OCI-LY7 (cell line): ENCODE results near the gene PDGFD.

Experiments
- CTCF ChIP-seq: fragments of 200-600 bp; sonication (generic); conservative IDR thresholded peaks from 2 replicates; pipeline ENCODE4 v1.5.1; 2014; ENCODE audit warnings: mild to moderate bottlenecking, antibody characterized with exemption, low read length, moderate library complexity, mixed read lengths
- EZH2phosphoT487 ChIP-seq: fragments of 200-600 bp; sonication (generic); IDR thresholded peaks from 2 replicates; pipeline ENCODE4 v1.6.1; 2018; ENCODE audit warnings: low read depth, borderline replicate concordance, mild to moderate bottlenecking, mixed run types, antibody characterized with exemption, low read length, moderate library complexity, mixed read lengths

DNA sequence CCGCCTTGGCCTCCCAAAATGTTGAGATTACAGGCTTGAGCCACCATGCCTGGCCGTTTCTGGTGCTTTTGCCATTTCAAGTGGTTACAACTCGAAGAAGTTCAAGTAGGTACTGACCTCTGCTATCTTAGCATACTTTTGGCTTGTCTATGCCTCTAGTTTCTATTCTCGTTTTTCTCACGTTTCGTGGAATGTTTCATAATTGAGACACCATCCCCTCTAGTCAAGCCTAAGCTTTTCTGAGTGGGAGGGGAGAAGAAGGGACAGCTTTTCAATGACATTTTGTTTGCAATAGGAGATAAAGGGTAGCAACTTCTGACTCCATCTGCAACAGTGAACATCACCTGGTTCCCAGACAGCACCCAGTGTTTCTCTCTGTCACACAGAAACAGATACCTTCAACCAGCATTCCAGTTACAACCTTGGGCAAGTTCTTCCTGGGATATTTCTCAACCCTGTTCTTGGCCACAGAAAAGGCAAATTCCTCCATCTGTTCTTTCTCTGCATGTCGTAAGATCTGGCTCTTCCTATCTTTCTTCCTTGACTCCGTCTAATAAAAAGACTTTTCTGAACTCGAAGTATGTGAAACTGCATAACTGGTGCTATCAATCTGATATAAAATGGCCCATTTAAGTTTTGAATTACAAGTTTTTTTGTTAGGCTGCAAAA lies 102.0 kb downstream of the PDGFD start:
- TF ChIP-seq CTCF (no peak), EZH2phosphoT487 (no peak)
